ENCODE data around the gene CPEB4.

- TF ChIP-seq GATA3 (IDR thresholded peaks at IDR 0.05; ENCODE audit: low read depth, low read length), result no peak
- TF ChIP-seq GATA2 (IDR thresholded peaks at IDR 0.05; ENCODE audit: low read depth, low read length), result no peak
These were observed 32.8 kb upstream of the CPEB4 start for GRCh38 chr5:173855162-173855994.

Measured in SH-SY5Y (cell line).